ENCODE results near the gene SLC22A25.
"Not testable (repeated sequence)": the region's sequence is repeated elsewhere in the genome, so short reads cannot be mapped to it uniquely, and the experiment has no call there.

The SLC22A25 gene

DNA sequence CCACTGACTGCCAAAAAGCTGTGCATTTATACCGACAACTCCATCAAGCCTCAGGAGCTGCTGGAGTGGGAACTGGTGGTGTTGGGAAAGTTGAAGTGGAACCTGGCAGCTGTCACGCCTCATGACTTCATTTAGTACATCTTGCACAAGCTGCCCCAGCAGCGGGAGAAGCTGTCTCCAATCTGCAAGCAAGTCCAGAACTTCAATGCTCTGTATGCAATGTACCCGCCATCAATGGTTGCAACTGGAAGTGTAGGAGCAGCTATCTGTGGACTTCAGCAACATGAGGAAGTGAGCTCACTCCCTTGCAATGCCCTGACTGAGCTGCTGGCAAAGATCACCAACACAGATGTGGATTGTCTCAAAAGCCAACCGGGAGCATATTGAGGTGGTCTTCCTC lies at the start of gene SLC22A25:
Gene SLC22A25, minus strand, starts transcription at position 67 of the 400 bp plus-strand sequence. CDS start 13,947 bp downstream, outside the sequence.
- no peak for DNase-seq

DNA sequence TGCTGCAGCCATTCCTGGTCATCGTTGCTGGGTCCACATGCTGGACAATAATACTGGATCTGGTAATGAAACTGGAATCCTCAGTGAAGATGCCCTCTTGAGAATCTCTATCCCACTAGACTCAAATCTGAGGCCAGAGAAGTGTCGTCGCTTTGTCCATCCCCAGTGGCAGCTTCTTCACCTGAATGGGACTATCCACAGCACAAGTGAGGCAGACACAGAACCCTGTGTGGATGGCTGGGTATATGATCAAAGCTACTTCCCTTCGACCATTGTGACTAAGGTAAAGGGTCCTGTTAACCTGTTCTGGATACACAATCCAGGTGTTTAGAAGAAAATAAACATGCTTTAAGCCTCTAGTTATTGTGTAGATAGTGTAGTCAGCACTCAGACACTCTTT lies 46.9 kb upstream of the SLC22A25 start:
- DNase-seq: no peak

DNA sequence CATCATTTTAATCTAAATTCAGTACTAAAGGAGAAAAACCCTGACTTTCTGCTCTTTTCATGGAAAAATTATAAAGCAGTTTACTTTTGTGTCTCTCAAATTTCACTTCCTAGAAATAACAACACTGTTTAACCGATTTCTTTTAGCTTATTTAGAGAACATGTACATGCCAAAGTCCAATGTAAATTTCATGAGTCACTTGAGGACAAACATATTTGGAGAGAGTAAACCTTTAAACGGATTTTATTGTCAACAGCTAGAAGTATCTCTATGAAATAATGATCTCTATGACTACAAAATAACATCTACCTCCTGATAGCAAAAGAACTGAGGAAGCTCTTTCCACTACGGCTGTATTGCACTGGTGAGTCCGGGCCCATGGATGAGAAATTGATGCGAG lies 46.3 kb upstream of the SLC22A25 start:
- no peak for DNase-seq

DNA sequence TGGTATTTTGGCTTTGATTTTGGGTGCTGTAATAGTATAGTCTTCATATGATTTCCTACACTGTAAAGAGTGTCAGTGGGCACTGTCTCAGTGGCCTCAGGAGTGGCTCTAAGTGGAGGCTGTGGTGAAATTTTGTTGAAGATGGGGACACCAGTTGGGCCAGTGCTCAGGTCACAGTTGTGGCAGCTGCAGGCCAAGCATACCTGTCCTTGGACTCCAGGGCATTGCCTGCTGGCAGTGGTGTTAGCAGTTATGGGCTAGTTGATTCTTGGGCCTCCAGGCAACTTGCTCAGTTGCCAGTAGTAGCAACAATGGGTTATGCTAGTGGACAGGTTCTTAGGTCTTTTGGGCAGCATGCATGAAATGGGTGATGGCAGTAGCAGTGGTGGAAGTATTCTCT lies 39.2 kb upstream of the SLC22A25 start:
- no peak for DNase-seq

DNA sequence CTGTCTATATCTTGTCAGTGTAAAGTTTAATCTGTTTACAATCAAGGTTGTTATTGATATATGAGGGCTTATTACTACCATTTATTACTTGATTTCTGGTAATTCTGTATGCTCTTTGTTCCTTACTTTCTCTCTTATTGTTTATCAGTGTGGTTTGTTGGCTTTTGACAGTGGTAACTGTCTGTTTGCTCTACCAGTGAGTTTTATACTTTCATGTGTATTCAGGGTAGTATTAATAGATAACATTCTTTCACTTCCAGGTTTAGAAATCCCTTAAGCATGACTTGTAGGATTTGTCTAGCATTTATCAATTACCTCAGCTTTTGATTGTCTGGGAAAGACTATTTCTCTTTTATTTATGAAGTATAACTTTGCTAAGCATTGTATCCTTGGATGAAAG lies 37.5 kb upstream of the SLC22A25 start:
- DNase-seq: no peak

DNA sequence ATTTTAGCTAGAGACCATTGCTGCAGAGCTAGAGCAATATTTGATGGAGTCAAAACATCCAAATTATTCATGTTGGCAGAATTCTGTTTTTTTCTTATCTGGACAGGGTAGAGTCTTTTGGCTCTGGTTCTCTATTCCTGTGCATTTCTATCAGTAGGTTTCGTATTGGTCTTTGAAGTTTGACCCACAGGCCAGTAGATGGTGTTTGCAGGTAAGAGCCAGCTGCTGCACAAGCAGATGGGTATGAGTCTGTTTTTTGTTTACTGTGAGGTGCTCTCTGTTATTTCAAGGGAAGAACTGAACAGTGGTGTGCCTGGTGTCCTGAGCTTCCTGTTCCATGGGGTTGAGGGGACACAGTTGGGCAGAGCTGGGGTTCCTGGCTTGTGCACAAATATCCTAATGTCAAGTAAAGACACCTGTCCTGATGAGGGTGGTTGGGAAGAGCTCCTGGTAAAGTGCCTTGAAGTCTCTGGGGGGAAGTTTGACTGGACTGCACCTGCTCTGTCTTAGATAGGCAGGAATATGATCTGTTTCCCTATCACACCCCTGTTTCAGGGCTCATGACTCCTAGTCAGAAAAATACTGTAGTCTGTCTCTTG lies 34.0 kb upstream of the SLC22A25 start:
- DNase-seq: no peak

DNA sequence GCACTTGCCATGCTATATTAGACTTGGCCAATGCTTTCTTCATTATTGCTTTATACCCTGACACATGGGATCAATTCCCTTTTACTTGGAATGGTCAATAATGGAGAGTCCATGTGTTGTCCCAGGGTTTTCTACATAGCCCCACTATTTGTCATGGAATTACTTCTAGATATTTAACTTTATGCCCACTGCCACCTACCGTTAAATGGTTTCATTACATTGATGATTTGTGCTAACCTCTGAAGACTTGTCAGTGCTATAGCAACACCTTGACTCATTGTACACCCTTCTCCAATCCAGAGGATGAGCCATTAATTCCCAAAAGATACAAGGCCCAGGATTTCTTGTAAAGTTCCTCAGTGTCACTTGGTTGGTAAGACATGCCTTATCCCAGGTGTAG lies 31.4 kb upstream of the SLC22A25 start:
- DNase-seq: no peak

DNA sequence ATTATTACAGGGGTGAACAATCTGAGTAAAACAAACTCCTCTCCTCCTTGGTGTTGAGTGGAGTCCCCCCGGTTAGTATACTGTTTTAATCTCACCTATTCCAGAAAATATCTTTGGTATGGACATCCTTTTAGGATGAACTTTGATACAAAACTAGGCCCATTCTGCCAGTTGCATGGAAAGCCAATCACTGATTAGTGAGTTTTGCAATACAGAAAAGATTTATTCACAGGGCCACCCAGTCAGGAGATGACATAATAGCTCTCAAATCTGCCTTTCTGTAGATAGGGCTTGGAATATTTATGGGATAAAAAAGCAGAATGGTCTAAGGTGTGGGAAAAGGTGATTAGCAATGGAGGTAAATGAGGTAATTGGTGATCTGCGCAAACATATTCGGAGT lies 30.3 kb upstream of the SLC22A25 start:
- DNase-seq: no peak

DNA sequence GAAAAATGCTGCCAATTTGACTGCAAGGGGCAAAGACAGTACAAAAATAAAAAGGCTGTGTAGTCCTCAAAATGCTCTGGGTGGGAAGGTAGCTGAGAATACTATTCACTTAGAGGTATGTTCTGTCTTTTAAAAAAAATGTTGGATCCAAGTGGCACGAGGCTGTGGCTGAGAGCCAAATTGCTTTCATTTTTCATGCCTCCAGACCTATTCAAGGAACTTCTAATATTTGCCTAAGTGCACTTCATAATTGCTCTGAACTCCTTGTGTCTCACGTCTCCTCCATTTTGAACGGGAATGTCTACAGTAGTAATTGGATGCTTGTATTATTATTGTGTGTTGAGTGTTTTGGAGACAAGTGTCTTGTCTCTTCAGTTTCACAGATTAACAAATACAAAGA lies 19.1 kb upstream of the SLC22A25 start:
- DNase-seq: no peak

DNA sequence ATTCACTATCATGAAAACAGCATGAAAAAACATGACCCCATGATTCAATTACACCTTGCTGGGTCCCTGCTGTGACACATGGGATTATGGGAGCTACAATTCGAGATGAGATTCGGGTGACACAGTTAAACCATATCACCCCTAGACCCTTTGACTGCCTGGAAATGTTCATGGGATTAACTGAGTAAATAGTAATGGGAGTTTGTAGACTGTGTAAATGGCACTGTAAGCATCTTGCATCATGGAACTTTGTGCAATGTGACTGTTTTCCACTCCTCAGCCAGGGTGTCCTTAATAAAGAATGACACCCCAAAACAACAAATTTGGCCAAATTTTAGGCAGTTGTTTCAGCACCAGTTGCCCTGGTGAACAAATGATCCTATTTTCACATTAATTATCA lies 7.9 kb upstream of the SLC22A25 start:
- DNase-seq: no peak

DNA sequence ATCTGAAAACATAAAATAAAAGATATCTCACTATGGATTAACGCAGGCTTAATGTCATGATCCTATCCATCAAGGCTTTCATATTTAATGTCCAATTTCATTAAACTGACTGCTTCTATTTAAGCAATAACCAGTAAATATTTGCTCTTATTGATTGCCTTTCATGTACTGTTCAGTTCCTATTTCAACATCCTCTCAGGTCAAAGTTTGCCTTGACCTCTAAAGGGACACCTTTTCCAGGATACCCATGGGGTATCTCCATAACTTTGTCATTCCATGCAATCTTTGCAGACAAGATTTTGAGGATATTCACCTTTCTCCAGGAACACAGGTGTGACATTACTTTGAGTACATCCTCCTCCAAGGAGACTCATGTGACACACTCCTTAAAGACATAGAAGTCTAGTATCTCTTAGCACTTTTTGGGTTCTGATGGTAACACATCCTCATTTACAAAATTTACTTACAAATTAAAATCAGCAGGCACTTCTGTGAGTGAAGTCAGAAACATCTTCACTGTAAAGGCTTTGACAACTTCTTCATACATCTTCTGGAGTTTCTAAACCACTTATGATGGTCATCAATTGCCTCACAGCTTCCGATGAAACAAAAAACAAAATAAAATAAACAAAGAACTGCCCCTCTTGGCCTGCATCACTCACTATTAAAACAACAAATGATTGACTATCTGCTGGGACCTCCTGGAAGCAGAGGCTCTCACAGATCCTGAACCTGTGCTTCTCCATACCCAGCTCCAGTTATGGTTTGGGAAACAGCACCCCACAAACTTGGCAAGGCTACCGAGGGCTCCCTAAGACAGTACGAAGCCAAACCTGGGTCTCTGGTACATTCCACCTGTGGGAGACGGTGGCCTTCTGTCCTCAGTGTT lies 7.0 kb upstream of the SLC22A25 start:
- DNase-seq: no peak

DNA sequence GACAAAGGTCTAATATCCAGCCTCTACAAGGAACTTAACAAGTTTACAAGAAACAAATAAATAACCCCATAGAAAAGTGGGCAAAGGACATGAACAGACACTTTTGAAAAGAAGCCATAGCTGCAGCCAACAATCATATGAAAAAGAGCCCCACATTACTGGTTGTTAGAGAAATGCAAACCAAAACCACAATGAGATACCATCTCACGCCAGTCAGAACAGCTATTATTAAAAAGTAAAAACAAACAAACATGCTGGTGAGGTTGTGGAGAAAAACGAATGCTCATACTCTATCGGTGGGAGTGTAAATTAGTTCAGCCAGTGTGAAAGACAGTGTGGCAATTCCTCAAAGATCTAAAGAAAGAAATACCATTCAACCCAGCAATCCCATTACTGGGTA lies 5.6 kb upstream of the SLC22A25 start:
- DNase-seq: no peak

DNA sequence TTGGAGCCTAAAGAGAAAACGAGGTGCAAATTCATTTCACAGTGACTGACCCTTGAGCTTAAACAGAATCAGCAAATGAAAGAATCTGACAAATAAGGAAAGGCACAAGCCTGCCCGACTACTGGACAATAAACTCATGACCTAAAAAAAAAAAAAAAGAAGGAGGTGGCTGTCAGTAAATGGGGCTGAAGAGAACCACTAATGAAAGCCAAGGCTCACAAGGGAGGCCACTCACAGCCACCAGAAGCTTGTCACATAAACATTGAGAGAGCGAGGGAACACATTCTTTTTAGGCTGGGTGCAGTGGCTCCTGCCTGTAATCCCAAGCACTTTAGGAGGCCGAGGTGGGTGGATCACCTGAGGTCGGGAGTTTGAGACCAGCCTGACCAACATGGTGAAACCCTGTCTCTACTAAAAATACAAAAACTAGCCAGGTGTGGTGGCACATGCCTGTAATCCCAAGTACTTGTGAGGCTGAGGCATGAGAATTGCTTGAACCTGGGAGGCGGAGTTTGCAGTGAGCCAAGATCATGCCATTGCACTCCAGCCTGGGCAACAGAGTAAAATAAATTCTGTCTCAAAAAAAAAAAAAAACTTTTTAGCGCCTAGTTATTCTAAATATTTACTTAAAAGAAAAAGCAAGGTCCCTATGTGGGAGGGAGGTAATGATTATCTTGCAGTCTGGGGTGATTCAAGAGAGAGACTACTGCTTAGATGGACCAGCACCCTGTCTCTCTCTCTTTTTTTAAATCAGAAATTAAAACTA lies 4.0 kb upstream of the SLC22A25 start:
- not testable (repeated sequence) for DNase-seq

DNA sequence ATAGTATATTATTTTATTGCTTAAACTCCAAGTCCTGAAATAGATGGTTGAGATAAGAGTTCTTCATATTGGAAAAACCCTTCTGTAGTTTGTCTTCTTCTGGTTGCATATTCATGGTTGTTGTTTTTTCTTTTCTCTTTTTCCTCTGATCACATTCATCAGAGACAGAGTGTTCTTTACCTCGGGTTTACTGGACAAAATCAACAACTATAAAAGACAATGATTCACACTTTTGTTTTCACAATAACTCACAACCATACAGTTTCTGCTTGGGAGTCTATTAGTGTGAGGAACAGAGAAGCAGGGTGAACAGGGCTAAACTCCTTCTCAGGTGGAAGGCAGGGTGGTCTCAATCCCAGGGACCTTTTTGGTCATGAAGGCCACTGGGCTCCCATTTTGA lies 2.6 kb upstream of the SLC22A25 start:
- DNase-seq: no peak

DNA sequence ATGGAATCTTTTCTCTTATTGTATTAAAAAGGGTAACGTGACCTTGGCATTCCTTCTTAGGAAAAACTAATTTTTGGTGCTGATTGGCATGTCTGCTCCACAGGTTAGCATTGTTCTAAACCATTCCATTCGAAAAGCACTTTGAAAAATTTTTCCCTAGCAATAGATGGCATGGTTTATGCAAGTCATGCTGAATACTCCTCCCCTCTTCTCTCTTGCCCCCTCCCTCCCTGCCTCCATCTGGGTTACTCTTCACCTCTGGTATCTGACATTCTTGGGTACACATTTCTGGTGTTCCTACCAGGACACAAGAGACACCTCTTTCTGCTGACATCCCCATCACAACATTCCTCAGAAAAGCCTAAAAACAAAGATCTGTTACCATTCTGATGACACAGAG lies 1.5 kb upstream of the SLC22A25 start:
- no peak for DNase-seq

DNA sequence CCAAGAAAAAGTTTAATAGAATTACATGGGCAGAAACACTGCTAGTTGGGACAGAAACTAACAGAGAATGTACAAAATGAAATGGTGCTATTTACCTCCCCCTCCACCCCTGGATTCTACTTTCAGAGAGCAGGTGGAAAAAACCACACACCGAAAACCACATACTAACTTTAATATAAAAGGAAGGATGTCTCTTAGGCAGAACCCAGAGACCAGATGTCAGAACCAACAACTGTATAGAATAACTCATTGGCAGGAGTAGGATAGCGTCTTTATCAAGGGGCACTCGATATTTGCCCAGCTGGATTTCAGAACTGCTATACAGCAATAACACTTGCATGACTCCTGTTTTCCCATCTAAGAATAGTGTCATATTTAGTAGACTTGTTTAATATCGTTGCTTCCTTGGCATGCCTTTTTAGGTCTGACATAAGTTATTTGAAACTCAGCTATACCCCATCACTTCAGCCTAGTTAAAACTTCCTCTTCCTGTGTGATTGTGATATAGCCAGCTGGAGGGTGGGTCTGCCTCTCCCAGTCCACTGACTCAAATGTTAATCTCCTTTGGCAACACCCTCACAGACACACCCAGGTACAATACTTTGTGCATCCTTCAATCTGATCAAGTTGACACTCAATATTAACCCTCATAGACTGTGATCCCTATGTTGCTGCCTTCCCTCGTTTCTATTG lies 1.2 kb downstream of the SLC22A25 start:
- DNase-seq: no peak

DNA sequence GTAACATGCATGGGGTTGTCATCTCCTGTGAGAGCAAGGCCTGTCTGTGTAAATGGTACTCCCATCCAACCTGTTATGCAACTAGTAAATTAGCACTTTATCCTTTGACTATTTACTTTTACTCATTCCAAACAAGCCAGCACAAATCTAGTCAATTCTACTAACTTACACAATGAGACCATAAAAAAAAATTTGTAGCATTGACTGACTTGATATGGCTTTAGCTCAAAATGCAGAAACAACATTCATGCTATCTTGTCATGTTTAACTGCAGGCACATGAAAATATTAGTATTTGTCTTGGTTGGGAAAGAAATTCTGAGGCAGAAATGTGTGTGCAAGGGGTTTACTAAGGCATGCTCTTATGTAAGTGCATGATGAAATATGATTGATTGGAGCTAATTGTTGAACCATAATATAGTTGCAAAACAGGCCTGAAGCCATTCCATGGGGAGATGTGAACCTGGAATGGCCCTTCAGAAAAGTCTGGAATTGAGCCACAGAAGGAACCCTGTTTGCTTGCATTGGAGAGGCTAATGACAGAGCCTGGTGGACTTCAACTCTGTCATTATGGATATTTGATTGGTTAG lies 2.5 kb downstream of the SLC22A25 start:
- DNase-seq: no peak

DNA sequence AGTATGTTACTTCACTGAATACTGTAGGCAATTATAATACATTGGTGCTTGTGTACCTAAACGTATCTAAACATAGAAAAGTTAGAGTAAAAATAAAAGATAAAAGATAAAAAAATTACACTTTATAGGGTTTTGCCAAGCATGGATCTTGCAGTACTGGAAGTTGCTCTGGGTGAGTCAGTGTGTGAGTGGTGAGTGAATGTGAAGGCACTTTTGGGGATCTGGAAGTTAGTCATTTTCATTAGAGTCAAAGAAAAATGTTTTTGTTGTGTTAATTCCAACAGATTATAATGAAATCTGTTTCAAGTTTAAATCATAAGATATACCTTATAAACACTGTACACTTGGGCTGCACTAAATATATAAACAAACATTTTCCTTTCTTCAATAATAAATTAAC lies 3.3 kb downstream of the SLC22A25 start:
- no peak for DNase-seq

DNA sequence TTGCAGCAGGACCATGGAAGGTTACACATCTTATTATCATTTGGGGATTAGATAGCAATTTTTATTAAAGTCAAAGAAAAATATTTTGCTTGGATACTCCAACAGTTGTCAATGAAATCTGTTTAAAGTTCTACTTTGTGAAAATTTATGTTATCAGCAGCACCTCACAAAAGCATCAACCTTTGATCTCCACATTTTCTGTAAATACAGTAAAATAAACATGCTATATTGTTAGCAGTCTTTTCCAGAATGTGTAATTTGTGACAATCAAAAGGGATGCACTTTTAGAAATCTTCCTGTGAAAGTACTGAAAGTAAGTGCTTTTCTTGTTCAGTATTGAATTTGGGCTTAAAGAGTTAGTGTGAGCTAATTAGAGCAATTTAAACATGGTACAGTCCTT lies 4.1 kb downstream of the SLC22A25 start:
- DNase-seq: no peak

DNA sequence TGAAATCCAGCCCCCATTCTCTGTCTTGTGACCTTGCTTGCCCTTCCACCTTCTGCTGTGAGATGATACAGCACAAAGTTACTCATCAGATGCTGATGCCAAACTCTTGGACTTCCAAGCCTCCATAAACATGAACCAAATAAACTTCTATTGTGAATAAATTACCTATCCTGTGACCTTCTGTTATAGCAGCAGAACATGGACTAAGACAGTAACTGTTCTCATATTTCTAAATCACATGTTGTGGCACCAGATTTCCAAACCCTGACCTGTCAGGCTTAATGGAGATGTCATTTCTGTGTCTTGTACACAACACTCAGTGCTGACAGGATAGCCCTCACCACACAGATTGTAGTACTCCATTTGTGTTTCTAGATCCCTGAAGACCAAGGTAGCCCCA lies 6.0 kb downstream of the SLC22A25 start:
- DNase-seq: no peak
